Stimulated activated CD4-positive, alpha-beta T cell treated with anti-CD3 and anti-CD28 coated beads, TNF-alpha, amount 100 ng/mL, for 24 hours (primary cell): ENCODE measurements around the gene HOXB6.

Experiments
- DNase-seq, 3 experiments: peaks; one replicate each; pipeline ENCODE4 v3.0.0-alpha.2; 2020; ENCODE audit warnings: low read depth in 3 of 3

Gene HOXB6

GRCh38 chr17:48621410-48622392, 16.9 kb upstream of the HOXB6 start:
- no peak for DNase-seq

GRCh38 chr17:48620461-48621139, 15.8 kb upstream of the HOXB6 start:
- DNase-seq: no peak

DNA sequence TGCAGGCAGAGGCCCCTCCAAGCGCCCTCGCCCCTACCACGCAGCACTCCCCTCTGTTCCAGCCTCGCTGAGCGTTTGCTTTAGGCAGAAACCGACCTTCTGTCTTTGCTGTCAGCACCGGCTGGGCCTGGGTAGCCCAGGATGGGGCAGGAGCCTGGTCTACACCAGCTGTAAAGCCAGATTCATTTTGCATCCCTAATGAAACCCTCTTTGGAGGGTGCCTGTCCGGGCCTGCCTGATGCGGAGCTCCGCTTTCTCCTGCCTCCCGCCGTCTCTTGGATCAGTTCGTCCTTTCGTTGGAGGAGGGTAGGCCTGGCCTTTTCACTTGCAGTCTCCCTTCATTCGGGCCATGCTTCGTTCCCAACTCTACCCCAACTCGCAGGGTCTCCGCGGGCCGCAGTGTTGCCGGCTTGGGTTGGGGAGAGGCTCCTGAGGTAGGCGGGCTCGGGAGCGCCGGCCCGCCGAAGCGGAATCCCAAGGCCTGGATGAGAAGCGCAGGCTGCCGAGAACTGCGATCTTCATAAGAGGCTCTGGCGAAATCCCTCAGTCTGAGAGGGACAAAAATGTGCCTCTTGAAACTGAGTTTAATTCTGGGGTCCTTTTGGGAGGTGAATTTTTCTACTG, 15.2 kb upstream of the HOXB6 start:
- no peak for DNase-seq

- peak; percentile 67 to 80 (median 73) for DNase-seq
Measured at GRCh38 chr17:48618256-48618896, 13.6 kb upstream of the HOXB6 start.

DNA sequence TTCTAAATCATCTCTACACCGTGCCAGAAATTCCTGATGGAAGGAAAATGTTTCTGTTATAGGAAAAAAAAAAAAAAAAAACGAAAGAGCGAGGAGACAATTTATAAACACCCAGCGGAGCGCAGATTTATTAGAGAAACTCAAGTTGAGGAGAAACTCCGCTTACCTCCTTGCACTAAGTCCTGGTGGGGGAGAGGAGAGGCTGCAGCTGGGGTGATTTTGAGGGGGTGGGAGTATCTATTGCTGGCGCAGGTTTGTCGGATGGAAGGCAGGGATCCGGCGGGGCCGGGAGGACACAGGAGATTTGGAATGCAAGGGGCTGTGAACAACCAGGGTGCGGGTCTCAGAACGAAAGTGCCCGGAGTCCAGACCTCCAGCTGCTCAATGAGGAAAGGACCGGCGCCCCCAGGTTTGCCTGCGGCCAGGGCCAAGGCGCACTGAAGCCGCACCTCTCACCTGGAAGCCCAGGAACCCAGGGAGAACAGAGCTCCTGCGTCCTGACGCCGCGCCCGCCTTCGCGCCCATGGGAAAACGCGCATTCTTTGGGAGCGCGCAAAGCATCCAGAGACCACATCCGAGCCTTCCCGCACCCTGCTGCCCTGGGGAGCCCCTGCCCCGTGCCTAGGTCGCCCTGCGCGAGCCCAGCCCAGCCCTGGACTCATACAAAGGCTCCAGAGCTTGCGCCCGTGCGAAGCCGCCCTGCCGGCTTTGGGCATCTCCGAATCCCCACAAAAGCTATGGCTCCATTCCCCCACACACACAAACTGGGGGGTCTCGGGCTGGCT, 12.9 kb upstream of the HOXB6 start:
- DNase-seq: no peak

DNA sequence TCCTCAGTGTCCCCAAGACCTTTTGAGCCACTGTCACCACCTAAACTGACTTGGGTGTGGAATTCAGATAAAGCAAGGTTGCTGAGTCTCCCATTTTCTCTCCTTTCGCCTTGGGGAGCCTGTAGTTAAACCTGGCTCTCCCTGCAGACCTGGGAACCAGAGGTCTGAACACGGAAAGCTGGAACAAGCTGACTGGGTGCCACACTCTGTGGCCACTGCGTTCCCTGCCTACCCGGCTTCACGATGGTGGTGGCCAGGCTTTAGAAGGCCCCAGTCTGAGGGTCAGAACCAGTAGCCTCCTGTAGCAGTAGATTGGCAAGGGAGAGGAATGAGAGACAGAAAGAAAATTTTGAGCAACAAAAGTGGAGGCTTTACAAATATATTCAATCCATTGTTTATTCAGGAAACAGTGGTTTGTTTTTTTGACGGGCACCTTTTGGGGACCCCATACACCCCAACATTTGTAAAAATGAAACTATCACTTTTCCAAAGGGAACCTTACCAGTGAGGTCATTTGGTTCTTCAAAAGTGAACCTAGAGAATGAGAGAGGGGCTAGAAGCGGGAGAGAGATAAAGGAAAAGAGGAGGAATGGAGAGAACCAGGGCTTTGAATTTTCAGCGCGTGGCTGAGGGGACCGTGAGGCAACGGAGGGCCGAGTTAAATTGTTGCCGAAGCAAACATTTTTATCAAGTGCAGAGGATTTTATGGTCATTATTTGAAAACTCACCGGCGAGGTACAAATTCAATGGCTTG, 12.1 kb upstream of the HOXB6 start:
- DNase-seq: no peak

DNA sequence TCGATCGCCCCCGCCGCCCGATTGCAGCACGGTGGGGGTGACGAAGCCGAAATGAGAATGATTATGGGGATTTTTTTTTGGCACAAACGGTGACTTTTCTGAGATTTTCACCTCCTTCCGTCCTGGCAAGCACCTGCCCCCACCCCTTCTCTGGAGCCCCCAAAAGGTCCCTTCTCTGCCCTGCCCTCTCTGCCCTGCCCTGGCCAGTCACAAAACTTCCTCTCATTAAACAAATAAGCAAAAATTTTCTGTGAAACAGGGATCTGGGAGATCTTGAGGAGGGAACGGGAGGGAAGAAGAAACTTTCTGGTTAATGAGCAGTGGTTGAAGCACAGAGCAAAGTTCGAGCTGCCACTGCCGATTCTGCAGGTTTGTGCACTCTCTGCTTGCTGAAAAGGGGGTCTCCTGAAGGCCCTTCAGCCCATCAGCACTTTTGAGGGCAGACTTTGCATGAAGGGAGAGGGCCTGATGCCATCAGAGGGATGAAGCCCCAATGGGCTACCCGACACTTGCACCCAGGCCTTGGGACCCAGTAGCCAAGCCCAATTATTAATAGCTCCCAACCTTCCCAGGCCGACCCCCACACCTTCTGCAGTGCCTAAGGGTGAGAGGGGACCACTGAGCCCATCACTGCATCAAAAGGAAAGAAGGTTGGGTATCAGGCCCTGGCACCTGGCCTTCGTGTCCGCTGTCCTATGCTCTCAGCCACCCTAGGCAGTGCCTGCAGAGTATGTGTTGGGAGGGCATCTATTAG, 11.4 kb upstream of the HOXB6 start:
- no peak for DNase-seq

DNA sequence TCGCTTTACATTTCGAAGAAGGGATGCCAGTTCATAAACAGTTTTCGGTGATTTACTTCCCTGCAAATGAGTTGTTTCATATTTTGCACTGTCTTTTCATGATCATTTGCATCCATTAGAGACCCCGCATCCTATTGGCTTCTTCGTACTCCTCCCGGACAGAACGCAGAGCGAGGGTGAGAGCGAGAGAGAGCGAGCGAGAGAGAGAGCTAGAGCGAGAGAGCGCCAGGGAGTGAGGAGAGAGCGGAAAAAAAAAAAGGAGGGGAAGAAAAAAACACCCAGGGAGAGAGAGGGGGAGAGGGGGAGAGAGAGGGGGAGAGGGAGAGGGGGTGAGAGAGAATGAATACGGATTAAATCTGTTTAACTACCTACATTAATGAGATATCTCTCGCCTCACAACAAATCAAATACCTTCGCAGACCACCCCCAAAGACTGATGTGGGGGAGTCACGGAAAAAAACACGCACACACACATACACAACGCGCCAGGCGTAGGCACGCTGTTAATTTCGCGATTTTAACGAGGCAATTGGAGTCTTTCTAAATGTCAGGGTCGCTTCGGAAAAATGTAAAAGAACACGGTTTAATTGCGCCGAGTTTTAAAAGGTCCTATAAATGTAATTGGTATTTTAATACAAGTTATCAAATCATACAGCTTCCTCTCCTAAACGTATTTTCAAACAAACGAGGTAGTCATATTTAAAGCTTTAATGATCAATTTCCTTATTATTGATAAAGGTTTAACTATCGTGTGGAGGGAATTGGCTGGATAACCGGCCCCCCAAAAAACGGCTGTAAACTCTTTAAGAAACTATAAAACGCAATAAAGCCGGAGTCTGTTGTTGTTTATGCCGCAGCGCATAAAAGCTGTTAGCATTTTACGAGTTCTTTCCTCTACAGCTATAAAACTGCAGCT, 10.5 kb upstream of the HOXB6 start, which contains the start of gene HOXB8:
HOXB8 (minus strand) TSS at position 246 of the 916 bp plus-strand sequence. CDS start 588 bp downstream, outside the sequence.
- DNase-seq: no peak

GRCh38 chr17:48613862-48614694, 9.3 kb upstream of the HOXB6 start:
- DNase-seq: no peak

DNA sequence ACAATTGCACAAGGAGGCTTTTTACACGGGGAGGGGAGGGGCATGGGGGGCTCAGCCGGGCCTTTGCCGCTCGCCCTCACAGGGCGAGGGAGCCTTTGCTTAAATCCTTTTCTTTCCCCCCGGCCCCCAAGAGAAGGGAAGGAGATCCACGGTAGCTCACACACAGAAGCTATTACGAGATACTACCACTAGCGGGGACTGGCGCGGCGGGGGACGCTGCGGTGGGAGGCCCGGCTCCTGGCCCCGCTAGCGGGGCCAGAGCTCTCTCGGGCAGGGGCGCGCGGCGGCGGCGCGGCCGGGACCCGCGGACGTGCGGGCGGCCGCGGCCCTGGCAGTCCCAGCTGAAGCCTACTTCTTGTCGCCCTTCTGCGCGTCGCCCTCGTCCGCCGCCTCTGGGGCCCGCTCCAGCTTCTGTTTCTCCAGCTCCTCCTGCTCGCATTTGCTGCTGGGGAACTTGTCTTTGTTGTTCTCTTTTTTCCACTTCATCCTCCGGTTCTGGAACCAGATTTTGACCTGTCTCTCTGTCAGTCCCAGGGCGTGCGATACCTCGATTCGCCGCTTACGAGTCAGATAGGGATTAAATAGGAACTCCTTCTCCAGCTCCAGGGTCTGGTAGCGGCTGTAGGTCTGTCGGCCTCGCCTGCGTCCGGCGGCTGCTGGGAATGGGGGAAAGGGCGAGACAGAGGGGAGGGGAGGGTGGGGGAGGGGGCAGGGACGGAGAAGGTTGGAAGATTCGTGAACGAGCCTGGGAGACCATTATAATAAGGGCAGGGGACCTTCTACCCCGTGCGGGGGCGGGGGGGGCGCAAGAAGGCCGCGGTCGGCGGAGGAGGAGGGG, 8.3 kb upstream of the HOXB6 start:
- peak in 1 of 3 experiments; percentile 44 for DNase-seq

GRCh38 chr17:48612456-48612853, 7.7 kb upstream of the HOXB6 start:
- no peak for DNase-seq

DNA sequence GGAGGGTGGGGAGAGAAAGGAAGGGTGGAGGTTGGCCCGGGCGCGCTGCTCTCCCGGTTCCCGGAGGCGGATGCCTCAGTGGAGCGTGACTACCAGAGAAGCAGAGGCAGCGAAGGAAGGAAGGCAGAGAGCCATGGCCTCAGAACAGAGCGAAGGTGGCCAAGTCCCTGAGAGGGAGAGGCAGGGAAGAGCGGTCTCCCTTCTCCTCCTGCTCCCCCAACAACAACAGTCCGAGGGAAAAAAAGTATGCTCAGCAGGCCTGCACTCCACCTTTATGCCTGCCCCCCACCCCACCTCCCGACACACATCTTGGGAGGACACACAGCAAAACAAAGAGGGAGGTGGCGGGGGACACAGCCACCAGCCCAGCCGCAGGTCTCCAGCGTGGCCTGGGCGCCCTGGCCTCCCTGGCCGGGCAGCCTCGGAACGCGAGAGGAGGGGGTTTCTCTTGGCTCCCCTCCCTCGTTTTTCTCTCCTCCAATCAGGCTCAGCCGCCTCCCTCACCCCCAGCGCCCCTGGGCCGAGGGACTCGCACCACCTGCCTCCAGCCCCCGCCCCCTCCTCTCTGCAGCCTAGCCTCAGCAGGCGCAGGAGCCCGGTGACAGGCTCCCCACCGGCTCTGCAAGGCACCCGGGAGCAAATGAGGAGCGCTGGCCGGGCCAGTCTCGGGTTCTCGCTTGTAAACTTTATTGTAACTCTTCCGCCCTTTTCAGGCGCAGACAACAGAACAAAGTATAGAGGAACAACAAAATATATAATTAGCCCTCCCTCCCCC, 7.1 kb upstream of the HOXB6 start:
- no peak for DNase-seq

DNA sequence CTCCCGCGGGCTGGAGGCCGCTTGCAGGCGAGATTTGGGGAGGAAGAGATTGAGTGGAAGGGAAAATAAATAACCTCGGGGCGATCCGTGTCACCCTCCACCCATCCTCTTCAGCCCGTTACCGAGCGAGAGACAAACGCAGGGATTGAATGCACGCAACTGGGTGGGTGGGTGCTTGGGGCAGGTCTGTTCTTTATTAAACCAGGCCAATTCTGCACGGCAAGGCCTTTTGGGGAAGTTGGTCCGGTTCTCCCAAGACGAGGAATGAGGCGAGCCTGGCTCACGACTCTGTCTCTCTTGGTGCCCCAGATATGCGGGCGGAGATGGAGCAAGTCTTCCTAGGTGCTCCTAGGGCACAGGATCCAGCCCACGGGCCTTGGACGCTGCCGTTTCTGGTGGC, 6.4 kb upstream of the HOXB6 start:
- DNase-seq: no peak

- peak in 1 of 3 experiments; percentile 73 for DNase-seq
Measured at GRCh38 chr17:48610282-48611211, 5.8 kb upstream of the HOXB6 start, which contains the start of gene HOXB7. Gene HOXB7, minus strand, starts transcription at chr17:48611017. Its CDS starts 99 bp downstream, at chr17:48610918.
